ENCODE measurements around the gene NFATC4. TPM values are rescaled to one million over a fixed set of nuclear protein-coding genes. Genes with fewer than 3 reads are reported as not detected.
"Not testable (repeated sequence)": the region's sequence is repeated elsewhere in the genome, so short reads cannot be mapped to it uniquely, and the experiment has no call there.

The NFATC4 gene
- total and polyA plus RNA-seq, 7 donors = 2.7 to 12.0 (median 7.3) TPM

DNA sequence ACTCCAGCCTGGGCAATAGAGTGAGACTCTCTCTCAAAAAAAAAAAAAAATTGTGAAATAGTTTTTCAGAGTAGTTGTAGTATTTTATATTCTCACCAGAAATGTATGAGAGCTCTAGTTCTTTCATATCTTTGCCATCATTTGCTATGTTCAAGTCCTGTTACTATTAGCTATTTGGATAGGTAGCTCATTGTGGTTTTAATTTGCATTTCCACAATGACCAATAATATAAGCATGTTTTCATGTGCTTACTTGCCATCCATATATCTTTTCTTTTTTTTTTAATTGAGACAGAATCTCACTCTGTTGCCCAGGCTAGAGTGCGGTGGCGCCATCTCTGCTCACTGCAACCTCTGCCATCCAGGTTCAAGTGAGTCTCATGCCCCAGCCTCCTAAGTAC is 19.8 kb upstream of the NFATC4 start:
- Histone ChIP-seq H3K4me3 (no peak overlapping the region), H3K36me3 (ENCODE audit: insufficient read depth in 1 of 2, low read depth in 1 of 2) (no peaks in the 10 kb centered on the region), H3K4me1 (no peaks in the 10 kb centered on the region), H3K27ac (no peak overlapping the region), H3K27me3 (ENCODE audit: insufficient read depth in 3 of 3, low read length in 2 of 3) (peaks cover 0 to 51% (median 0%) of the 10 kb centered on the region in 3 donors), H3K9me3 (no peaks in the 10 kb centered on the region)
- TF ChIP-seq CTCF (IDR thresholded peaks at IDR 0.05) = no peak
- DNase-seq (no peak), ATAC-seq (no peak)
- WGBS, 3 donors = 83 to 93% (median 91%) methylated on average over 2 of the region's 2 CpGs
- intact Hi-C loops (cut with DNase I) = no loop called here

GRCh38 chr14:24349742-24350141 is 18.2 kb upstream of the NFATC4 start:
- H3K4me1 ChIP-seq = no peaks in the 10 kb centered on the region
- TF ChIP-seq CTCF (IDR thresholded peaks at IDR 0.05) = no peak
- no peak for ATAC-seq
- no peak overlapping the region for H3K4me3 ChIP-seq
- intact Hi-C loops (cut with DNase I) = no loop called here
- DNase-seq = no peak
- no peak overlapping the region for H3K27ac ChIP-seq
- H3K36me3 ChIP-seq (ENCODE audit: insufficient read depth in 1 of 2, low read depth in 1 of 2) = no peaks in the 10 kb centered on the region
- peaks cover 0 to 46% (median 0%) of the 10 kb centered on the region in 3 donors for H3K27me3 ChIP-seq (ENCODE audit: insufficient read depth in 3 of 3, low read length in 2 of 3)
- WGBS, 3 donors = 52 to 66% (median 66%) methylated on average over 5 of the region's 5 CpGs
- H3K9me3 ChIP-seq = no peaks in the 10 kb centered on the region

GRCh38 chr14:24351517-24351916 is 16.5 kb upstream of the NFATC4 start:
- H3K36me3 ChIP-seq (ENCODE audit: insufficient read depth in 1 of 2, low read depth in 1 of 2) = no peaks in the 10 kb centered on the region
- peaks cover 0 to 34% (median 0%) of the 10 kb centered on the region in 3 donors for H3K27me3 ChIP-seq (ENCODE audit: insufficient read depth in 3 of 3, low read length in 2 of 3)
- 11 to 16% (median 12%) methylated on average over 4 of the region's 4 CpGs for WGBS, 3 donors
- no peaks in the 10 kb centered on the region for H3K9me3 ChIP-seq
- DNase-seq = no peak
- H3K4me3 ChIP-seq = no peak overlapping the region
- TF ChIP-seq CTCF (IDR thresholded peaks at IDR 0.05) = no peak
- no peaks in the 10 kb centered on the region for H3K4me1 ChIP-seq
- H3K27ac ChIP-seq = no peak overlapping the region
- intact Hi-C loops (cut with DNase I) = no loop called here
- peak in 2 of 4 donors; percentile 27 to 48 for ATAC-seq

GRCh38 chr14:24353559-24354481 is 14.2 kb upstream of the NFATC4 start:
- intact Hi-C loops (cut with DNase I) = no loop called here
- DNase-seq (no peak), ATAC-seq (no peak)
- H3K9me3 ChIP-seq = no peaks in the 10 kb centered on the region
- 56 to 76% (median 70%) methylated on average over 4 to 5 of the region's 5 CpGs for WGBS, 3 donors
- no peaks in the 10 kb centered on the region for H3K36me3 ChIP-seq (ENCODE audit: insufficient read depth in 1 of 2, low read depth in 1 of 2)
- no peaks in the 10 kb centered on the region for H3K4me1 ChIP-seq
- TF ChIP-seq CTCF (IDR thresholded peaks at IDR 0.05) = no peak
- H3K27ac ChIP-seq = no peak overlapping the region
- no peak overlapping the region for H3K4me3 ChIP-seq
- H3K27me3 ChIP-seq (ENCODE audit: insufficient read depth in 3 of 3, low read length in 2 of 3) = peaks cover 0 to 34% (median 0%) of the 10 kb centered on the region in 3 donors

GRCh38 chr14:24354482-24354825 is 13.5 kb upstream of the NFATC4 start:
- intact Hi-C loops (cut with DNase I); ATAC-seq; H3K27ac ChIP-seq; DNase-seq; H3K9me3 ChIP-seq; H3K4me3 ChIP-seq; H3K36me3 ChIP-seq (ENCODE audit: insufficient read depth in 1 of 2, low read depth in 1 of 2); H3K4me1 ChIP-seq: not testable (repeated sequence)
- peaks cover 0 to 38% (median 0%) of the 10 kb centered on the region in 3 donors for H3K27me3 ChIP-seq (ENCODE audit: insufficient read depth in 3 of 3, low read length in 2 of 3)
- WGBS, 3 donors = 86 to 90% (median 90%) methylated on average over 3 of the region's 3 CpGs

All from psoas muscle (tissue), 8 donors.